ENCODE results near the gene AHSP. TPM values are rescaled to one million over a fixed set of nuclear protein-coding genes. Genes with fewer than 3 reads are reported as not detected.

Gene AHSP
- total RNA-seq, 1 experiment from 2014 or later: not detected

DNA sequence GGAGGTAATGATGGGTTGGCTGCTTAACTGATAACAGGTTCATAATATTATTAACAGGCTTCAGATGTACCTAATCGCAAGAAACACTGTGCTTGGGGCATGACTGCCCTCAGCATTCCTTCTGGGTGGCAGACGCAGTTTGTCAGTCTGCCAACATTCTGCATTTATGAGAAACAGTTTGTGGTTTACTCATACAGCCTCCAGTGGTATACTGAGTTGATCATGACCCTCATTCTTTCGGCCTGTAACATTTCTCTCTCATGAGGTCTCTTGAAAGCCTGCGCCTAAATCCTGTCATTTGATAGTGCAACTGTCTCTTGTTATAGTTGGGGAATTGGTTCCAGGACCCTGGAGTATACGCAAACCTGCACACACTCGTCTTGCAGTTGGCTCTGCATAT lies 14.6 kb upstream of the AHSP start:
- intact Hi-C loops (cut with micrococcal nuclease; ENCODE audit: unreplicated experiment): no loop called here
- H3K9me2 ChIP-seq (ENCODE audit: insufficient read depth): no peaks in the 10 kb centered on the region
- ChIA-PET POLR2A (ENCODE audit: unreplicated experiment) (no interaction called here), CTCF (no interaction called here)
- TF ChIP-seq CTCF (conservative IDR thresholded peaks at IDR 0.05) (no peak), EZH2 (IDR thresholded peaks at IDR 0.05; ENCODE audit: low read depth) (no peak)
- no peak overlapping the region for H2AFZ ChIP-seq
- DNase-seq: peak; percentile 35 to 75
- peaks cover 10% of the 10 kb centered on the region; the same call in 1 of the 2 replicates for H3K79me2 ChIP-seq (ENCODE audit: low read depth)
- H3K9me3 ChIP-seq (ENCODE audit: insufficient read depth, low read depth): 0 out of 2 replicates have a peak, but pooled peaks cover 4% of the 10 kb centered on the region
- no peak overlapping the region for H3K4me3 ChIP-seq
- H4K20me1 ChIP-seq (ENCODE audit: insufficient read depth): no peaks in the 10 kb centered on the region
- peaks cover 40% of the 10 kb centered on the region for H3K27me3 ChIP-seq (ENCODE audit: insufficient read depth, low read depth)
- H3K27ac ChIP-seq: no peak overlapping the region
- H3F3A ChIP-seq (ENCODE audit: insufficient read depth, low read depth): peaks cover 9% of the 10 kb centered on the region; the same call in 1 of the 2 replicates
- H3K4me1 ChIP-seq (replicated peaks; ENCODE audit: insufficient read depth): peaks cover 14% of the 10 kb centered on the region; the same call in 1 of the 2 replicates
- H3K36me3 ChIP-seq (ENCODE audit: low read depth): no peaks in the 10 kb centered on the region
- no TSS peak for BruUV-seq (replicated peaks)
- H3K4me2 ChIP-seq: peak overlapping the region; percentile 30

DNA sequence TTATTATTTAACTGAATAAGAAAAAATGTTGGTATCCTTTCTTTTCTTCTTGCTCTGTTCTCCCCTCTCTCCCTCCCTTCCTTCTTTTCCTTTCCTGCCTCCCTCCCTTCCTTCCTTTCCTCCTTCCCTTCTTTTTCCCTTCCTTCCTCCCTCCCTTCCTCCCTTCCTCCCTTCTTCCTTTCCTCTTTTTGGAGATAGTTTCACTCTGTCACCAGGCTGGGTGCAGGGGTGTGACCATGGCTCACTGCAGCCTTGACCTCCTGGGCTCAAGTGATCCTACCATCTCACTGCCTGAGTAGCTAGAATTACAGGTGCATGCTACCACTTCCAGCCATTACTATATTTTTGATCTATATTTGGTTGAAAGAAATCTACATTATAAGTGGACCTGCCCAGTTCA lies 13.8 kb upstream of the AHSP start:
- H3K9me3 ChIP-seq (ENCODE audit: insufficient read depth, low read depth): 0 out of 2 replicates have a peak, but pooled peaks cover 4% of the 10 kb centered on the region
- H3K9me2 ChIP-seq (ENCODE audit: insufficient read depth): no peaks in the 10 kb centered on the region
- H4K20me1 ChIP-seq (ENCODE audit: insufficient read depth): no peaks in the 10 kb centered on the region
- TF ChIP-seq CTCF (conservative IDR thresholded peaks at IDR 0.05): no peak
- TF ChIP-seq EZH2 (IDR thresholded peaks at IDR 0.05; ENCODE audit: low read depth): no peak
- H3K79me2 ChIP-seq (ENCODE audit: low read depth): peaks cover 5% of the 10 kb centered on the region; the same call in 1 of the 2 replicates
- peaks cover 11% of the 10 kb centered on the region; the same call in 1 of the 2 replicates for H3K4me1 ChIP-seq (replicated peaks; ENCODE audit: insufficient read depth)
- H3K4me2 ChIP-seq: no peak overlapping the region
- ChIA-PET CTCF (no interaction called here), POLR2A (ENCODE audit: unreplicated experiment) (no interaction called here)
- no peaks in the 10 kb centered on the region for H3K36me3 ChIP-seq (ENCODE audit: low read depth)
- no TSS peak for BruUV-seq (replicated peaks)
- H3K27me3 ChIP-seq (ENCODE audit: insufficient read depth, low read depth): peaks cover 43% of the 10 kb centered on the region
- H3F3A ChIP-seq (ENCODE audit: insufficient read depth, low read depth): peaks cover 9% of the 10 kb centered on the region; the same call in 1 of the 2 replicates
- intact Hi-C loops (cut with micrococcal nuclease; ENCODE audit: unreplicated experiment): no loop called here
- H3K27ac ChIP-seq: no peak overlapping the region
- no peak for DNase-seq
- H2AFZ ChIP-seq: no peak overlapping the region
- no peak overlapping the region for H3K4me3 ChIP-seq

GRCh38 chr16:31517800-31518402 lies 9.8 kb upstream of the AHSP start:
- Histone ChIP-seq H3K79me2 (ENCODE audit: low read depth) (no peaks in the 10 kb centered on the region), H3K27ac (no peak overlapping the region), H3K9me2 (ENCODE audit: insufficient read depth) (no peaks in the 10 kb centered on the region), H2AFZ (no peak overlapping the region), H3K27me3 (ENCODE audit: insufficient read depth, low read depth) (peaks cover 66% of the 10 kb centered on the region), H3K9me3 (ENCODE audit: insufficient read depth, low read depth) (0 out of 2 replicates have a peak, but pooled peaks cover 4% of the 10 kb centered on the region), H3K36me3 (ENCODE audit: low read depth) (no peaks in the 10 kb centered on the region), H3K4me3 (no peak overlapping the region), H3K4me2 (no peak overlapping the region), H3K4me1 (replicated peaks; ENCODE audit: insufficient read depth) (no peaks in the 10 kb centered on the region), H4K20me1 (ENCODE audit: insufficient read depth) (no peaks in the 10 kb centered on the region), H3F3A (ENCODE audit: insufficient read depth, low read depth) (peaks cover 5% of the 10 kb centered on the region; the same call in 1 of the 2 replicates)
- intact Hi-C loops (cut with micrococcal nuclease; ENCODE audit: unreplicated experiment): no loop called here
- no peak for DNase-seq
- BruUV-seq (replicated peaks): no TSS peak
- ChIA-PET CTCF (no interaction called here), POLR2A (ENCODE audit: unreplicated experiment) (no interaction called here)
- TF ChIP-seq CTCF (conservative IDR thresholded peaks at IDR 0.05) (no peak), EZH2 (IDR thresholded peaks at IDR 0.05; ENCODE audit: low read depth) (no peak)

All from PC-9 (cell line).